Stomach (tissue), 9 donors: ENCODE measurements around the gene SLC38A9. TPM values are rescaled to one million over a fixed set of nuclear protein-coding genes. Genes with fewer than 3 reads are reported as not detected.
A peak's percentile ranks its signal among the peaks of the same experiment; 100 is the strongest.

Source experiments
- DNase-seq, 2 donors: peaks; one replicate each; pipeline versions ENCODE4 v3.0.0 to v3.0.0-alpha.2; 2013 to 2019
- H3K27ac ChIP-seq, 5 donors: fragments of 200-600 bp in 4 of 5; sonication (generic) in 4 of 5; one replicate each; pipeline ENCODE4 v1.5.1; 2013 to 2019; ENCODE audit warnings: mild to moderate bottlenecking in 1 of 5, moderate library complexity in 1 of 5
- H3K27me3 ChIP-seq, 3 donors: fragments of 200-600 bp; sonication (generic); one replicate each; pipeline ENCODE4 v1.5.1; 2017 to 2019; ENCODE audit warnings: mixed run types in 1 of 3
- H3K36me3 ChIP-seq, 4 donors: fragments of 200-600 bp; sonication (generic); 1 replicate in 3 of 4; 2 replicates in 1 of 4; pipeline ENCODE4 v1.5.1; 2016 to 2019
- H3K4me1 ChIP-seq, 4 donors: fragments of 200-600 bp; sonication (generic); one replicate each; pipeline ENCODE4 v1.5.1; 2016 to 2019
- H3K4me3 ChIP-seq, 4 donors: fragments of 200-600 bp; sonication (generic) in 3 of 4; one replicate each; pipeline ENCODE4 v1.5.1; 2016 to 2019; ENCODE audit warnings: mild to moderate bottlenecking in 1 of 4
- H3K9me3 ChIP-seq, 4 donors: fragments of 200-600 bp; sonication (generic); one replicate each; pipeline ENCODE4 v1.5.1; 2016 to 2019
- EP300 ChIP-seq: sonication (generic); formaldehyde crosslinking; IDR thresholded peaks from one replicate; pipeline ENCODE4 v1.6.1; 2017; ENCODE audit warnings: antibody characterized with exemption
- POLR2A ChIP-seq, 4 donors: fragments of 450-650 bp; IDR thresholded peaks; one replicate each; pipeline ENCODE4 v1.6.1; 2016; ENCODE audit warnings: antibody characterized with exemption in 4 of 4, control low read depth in 2 of 4, mild to moderate bottlenecking in 1 of 4, moderate library complexity in 1 of 4
- POLR2AphosphoS5 ChIP-seq, 3 donors: sonication (generic); formaldehyde crosslinking; IDR thresholded peaks; one replicate each; pipeline ENCODE4 v1.6.1; 2016; ENCODE audit warnings: antibody characterized with exemption in 3 of 3
- WGBS, 5 donors: extraction: QIAGEN DNeasy Blood & Tissue Kit in 3 of 5; methylation state at CpG; one replicate each; pipeline versions ENCODE4 v1.1.5 to v1.1.7; 2013 to 2018; 5-methylcytosine and 5-hydroxymethylcytosine counted together
- intact Hi-C: fragments of 100-400 bp; cut with DNase I; formaldehyde crosslinking; loops from one replicate; pipeline ENCODE4 v1.15.1; 2023; ENCODE audit warnings: low total_unique reads
- polyA plus RNA-seq, 3 donors: library from polyadenylated mRNA; stranded (reverse); fragments of 200-250 nt; gene quantifications; one replicate each; pipeline ENCODE4 v1.2.3, GENCODE V29; 2013
- total RNA-seq, 5 donors: library from RNA; depleted of rRNA; stranded (reverse); fragments of >200 nt; gene quantifications; one replicate each; pipeline versions ENCODE4 v1.1.0 to v1.2.3, GENCODE V29; 2014 to 2016
- TF ChIP-seq, protein P1 (sequence below), 7 experiments: fragments of 450-650 bp in 4 of 7; fragments of 200-600 bp in 3 of 7; sonication (generic) in 3 of 7; IDR thresholded peaks; one replicate each; pipeline ENCODE4 v1.5.1; 2016 to 2019; ENCODE audit warnings: antibody characterized with exemption in 7 of 7, control low read depth in 2 of 7, mild to moderate bottlenecking in 1 of 7
- donor health status: healthy with polysubstance abuse.
- donor health status: Bipolar disorder and iron deficiency.
- donor health status: healthy.

SLC38A9 gene
- total and polyA plus RNA-seq, 8 donors = 3.7 to 120 (median 8.6) TPM

DNA sequence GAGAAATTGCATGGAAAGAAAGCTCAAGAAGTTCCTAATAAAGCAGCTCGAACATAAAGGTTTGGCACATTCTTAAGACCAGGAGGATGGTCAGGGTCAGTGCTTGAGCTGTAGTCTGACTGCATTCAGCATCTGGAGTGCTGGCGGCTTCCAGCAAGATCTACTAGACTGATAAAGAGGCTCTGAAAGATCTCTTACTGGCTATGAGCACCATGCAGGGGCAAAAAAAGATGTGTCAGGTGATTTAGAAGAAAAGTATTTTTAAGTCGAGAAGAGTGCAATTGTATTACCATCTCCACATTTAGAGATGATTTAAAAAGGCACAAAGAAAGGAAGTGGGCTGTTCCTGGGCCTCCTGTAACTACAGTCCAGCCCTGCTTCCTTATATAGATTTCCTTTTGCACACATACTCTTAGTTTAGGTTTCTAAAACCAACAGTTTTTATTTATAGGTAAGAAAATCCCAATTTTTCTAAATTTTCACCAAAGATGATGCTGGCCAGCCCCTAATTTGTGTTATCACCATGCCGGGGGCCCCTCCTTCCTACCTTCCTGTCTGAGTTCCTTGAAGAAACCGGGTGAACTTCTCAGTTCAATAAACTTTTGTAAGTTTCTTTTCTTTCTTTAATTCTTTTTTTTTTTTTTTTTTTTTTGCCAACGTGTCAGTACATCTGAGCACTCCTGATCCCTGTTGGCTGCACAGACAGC, 111.5 kb downstream of the SLC38A9 start:
- TF ChIP-seq POLR2AphosphoS5 (IDR thresholded peaks at IDR 0.05) (no peak), EP300 (no peak), POLR2A (IDR thresholded peaks at IDR 0.05) (no peak)
- TF ChIP-seq, protein P1, sequence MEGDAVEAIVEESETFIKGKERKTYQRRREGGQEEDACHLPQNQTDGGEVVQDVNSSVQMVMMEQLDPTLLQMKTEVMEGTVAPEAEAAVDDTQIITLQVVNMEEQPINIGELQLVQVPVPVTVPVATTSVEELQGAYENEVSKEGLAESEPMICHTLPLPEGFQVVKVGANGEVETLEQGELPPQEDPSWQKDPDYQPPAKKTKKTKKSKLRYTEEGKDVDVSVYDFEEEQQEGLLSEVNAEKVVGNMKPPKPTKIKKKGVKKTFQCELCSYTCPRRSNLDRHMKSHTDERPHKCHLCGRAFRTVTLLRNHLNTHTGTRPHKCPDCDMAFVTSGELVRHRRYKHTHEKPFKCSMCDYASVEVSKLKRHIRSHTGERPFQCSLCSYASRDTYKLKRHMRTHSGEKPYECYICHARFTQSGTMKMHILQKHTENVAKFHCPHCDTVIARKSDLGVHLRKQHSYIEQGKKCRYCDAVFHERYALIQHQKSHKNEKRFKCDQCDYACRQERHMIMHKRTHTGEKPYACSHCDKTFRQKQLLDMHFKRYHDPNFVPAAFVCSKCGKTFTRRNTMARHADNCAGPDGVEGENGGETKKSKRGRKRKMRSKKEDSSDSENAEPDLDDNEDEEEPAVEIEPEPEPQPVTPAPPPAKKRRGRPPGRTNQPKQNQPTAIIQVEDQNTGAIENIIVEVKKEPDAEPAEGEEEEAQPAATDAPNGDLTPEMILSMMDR (IDR thresholded peaks at IDR 0.05) = no peak
- Histone ChIP-seq H3K27ac (peak overlapping the region; percentile 73 to 90 (median 85)), H3K4me3 (peak overlapping the region in 1 of 4 donors; percentile 11), H3K36me3 (no peaks in the 10 kb centered on the region), H3K4me1 (peaks cover 16 to 80% (median 60%) of the 10 kb centered on the region in 4 donors), H3K9me3 (no peaks in the 10 kb centered on the region), H3K27me3 (no peaks in the 10 kb centered on the region)
- WGBS, 5 donors = 14 to 21% (median 17%) methylated on average over 6 of the region's 6 CpGs
- DNase-seq = peak in 1 of 2 donors; percentile 64
- intact Hi-C loops = no loop called here

DNA sequence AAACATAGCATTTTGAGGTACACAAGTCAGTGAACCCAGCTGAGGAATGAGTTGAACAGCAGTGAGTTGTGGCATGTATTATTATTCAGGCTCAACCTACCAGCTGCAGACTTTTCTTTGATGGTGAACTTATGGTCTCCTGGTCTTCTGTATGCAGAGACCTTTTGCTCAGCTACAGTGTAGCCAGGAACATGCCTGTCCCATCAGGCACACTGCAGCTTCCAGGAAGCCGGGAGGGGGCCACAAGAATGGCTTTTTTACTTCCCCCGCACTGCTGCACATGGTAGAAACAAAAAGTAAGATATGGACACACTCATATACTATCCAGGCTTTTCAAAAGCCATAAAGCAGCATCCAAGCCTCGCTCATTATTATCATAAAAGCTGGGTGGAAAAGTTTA, 112.0 kb downstream of the SLC38A9 start:
- Histone ChIP-seq H3K36me3 (no peaks in the 10 kb centered on the region), H3K4me1 (peaks cover 16 to 80% (median 60%) of the 10 kb centered on the region in 4 donors), H3K27me3 (no peaks in the 10 kb centered on the region), H3K9me3 (no peaks in the 10 kb centered on the region), H3K27ac (peak overlapping the region; percentile 19 to 90 (median 85)), H3K4me3 (no peak overlapping the region)
- intact Hi-C loops = no loop called here
- no peak for TF ChIP-seq POLR2A (IDR thresholded peaks at IDR 0.05)
- no peak for TF ChIP-seq EP300
- TF ChIP-seq, protein P1 (IDR thresholded peaks at IDR 0.05) = no peak
- TF ChIP-seq POLR2AphosphoS5 (IDR thresholded peaks at IDR 0.05) = no peak
- DNase-seq = no peak
- WGBS, 5 donors = 67 to 83% (median 75%) methylated on average over 3 of the region's 3 CpGs

DNA sequence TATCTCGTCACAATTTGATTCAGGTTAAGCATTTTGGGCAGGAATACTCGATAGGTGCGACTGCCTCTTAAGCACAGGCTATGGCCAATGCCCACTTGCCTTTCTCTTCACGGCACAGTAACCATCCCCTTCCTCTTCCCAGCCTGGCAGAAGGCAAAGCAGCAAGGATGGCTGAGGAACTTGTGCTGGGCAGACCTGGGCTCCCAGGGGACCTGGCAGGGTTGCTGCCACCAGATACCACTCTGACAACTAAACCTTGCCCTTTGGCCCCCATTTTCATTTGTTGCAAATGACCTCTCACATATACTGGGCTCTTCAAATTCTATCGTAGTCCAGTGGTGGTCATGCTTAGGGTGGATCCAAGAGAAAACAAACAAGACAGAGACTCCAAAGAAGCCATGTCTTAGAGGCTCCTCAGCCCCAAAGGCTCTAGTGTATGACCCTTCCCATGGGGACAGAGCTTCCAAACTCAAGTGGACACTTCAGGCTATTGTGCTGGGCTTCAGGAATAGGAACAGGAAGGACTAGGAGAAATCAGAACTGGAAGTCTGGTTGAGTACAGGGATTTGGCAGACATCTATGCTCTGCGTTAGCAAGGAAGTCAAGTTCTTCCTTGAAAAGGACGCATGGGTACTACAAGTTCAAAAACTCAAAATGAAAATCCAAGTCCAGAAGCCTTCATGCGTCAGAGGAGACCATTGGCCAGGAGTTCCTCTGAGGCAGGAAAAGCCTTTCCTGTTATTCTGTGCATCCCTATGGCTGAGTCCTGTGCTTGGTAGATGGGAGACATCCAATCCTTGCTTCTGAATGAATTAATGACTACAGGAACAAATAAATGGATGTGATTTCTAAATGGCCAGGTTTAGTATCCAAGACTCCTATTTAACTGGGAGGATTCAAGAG, 112.7 kb downstream of the SLC38A9 start:
- TF ChIP-seq POLR2AphosphoS5 (IDR thresholded peaks at IDR 0.05) (peak in 1 of 3 donors; percentile 31), POLR2A (IDR thresholded peaks at IDR 0.05) (no peak)
- TF ChIP-seq, protein P1 (IDR thresholded peaks at IDR 0.05) = no peak
- Histone ChIP-seq H3K9me3 (no peaks in the 10 kb centered on the region), H3K4me1 (peaks cover 16 to 74% (median 57%) of the 10 kb centered on the region in 4 donors), H3K27ac (peak overlapping the region; percentile 21 to 90 (median 85)), H3K27me3 (no peaks in the 10 kb centered on the region), H3K36me3 (no peaks in the 10 kb centered on the region), H3K4me3 (no peak overlapping the region)
- intact Hi-C loops = no loop called here
- no peak for DNase-seq
- 86 to 93% (median 88%) methylated on average over 8 of the region's 8 CpGs for WGBS, 5 donors
